ENCODE measurements around the gene TNFRSF21.

GRCh38 chr6:47254906-47255305 lies 54.8 kb downstream of the TNFRSF21 start:
- TF ChIP-seq TGIF2 (CRISPR knock-in tag; IDR thresholded peaks at IDR 0.05) (no peak), SLC30A9 (CRISPR knock-in tag; IDR thresholded peaks at IDR 0.05) (no peak), SMARCA5 (IDR thresholded peaks at IDR 0.05) (no peak), EGR1 (conservative IDR thresholded peaks at IDR 0.05) (no peak), ZNF274 (IDR thresholded peaks at IDR 0.05; ENCODE audit: borderline replicate concordance, low read depth, low read length) (no peak), YBX1 (IDR thresholded peaks at IDR 0.05) (no peak), POLR3A (IDR thresholded peaks at IDR 0.05; ENCODE audit: borderline replicate concordance, extremely low read depth, insufficient read depth, insufficient read length) (no peak), NCOA2 (IDR thresholded peaks at IDR 0.05; ENCODE audit: partially characterized antibody in 2 of 2) (no peak), ZNF263 (CRISPR knock-in tag; IDR thresholded peaks at IDR 0.05; ENCODE audit: borderline replicate concordance) (no peak), TBL1XR1 (IDR thresholded peaks at IDR 0.05; ENCODE audit: low read length in 2 of 2) (no peak), HCFC1 (IDR thresholded peaks at IDR 0.05; ENCODE audit: low read depth, low read length) (no peak), ZKSCAN8 (CRISPR knock-in tag; IDR thresholded peaks at IDR 0.05) (no peak)
- TF ChIP-seq, protein P1, sequence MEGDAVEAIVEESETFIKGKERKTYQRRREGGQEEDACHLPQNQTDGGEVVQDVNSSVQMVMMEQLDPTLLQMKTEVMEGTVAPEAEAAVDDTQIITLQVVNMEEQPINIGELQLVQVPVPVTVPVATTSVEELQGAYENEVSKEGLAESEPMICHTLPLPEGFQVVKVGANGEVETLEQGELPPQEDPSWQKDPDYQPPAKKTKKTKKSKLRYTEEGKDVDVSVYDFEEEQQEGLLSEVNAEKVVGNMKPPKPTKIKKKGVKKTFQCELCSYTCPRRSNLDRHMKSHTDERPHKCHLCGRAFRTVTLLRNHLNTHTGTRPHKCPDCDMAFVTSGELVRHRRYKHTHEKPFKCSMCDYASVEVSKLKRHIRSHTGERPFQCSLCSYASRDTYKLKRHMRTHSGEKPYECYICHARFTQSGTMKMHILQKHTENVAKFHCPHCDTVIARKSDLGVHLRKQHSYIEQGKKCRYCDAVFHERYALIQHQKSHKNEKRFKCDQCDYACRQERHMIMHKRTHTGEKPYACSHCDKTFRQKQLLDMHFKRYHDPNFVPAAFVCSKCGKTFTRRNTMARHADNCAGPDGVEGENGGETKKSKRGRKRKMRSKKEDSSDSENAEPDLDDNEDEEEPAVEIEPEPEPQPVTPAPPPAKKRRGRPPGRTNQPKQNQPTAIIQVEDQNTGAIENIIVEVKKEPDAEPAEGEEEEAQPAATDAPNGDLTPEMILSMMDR (IDR thresholded peaks at IDR 0.05 in 2 of 3, conservative IDR thresholded peaks at IDR 0.05 in 1 of 3; ENCODE audit: insufficient read depth in 2 of 3, low read depth in 1 of 3, low read length in 3 of 3): no peak
- TF ChIP-seq, protein P2, sequence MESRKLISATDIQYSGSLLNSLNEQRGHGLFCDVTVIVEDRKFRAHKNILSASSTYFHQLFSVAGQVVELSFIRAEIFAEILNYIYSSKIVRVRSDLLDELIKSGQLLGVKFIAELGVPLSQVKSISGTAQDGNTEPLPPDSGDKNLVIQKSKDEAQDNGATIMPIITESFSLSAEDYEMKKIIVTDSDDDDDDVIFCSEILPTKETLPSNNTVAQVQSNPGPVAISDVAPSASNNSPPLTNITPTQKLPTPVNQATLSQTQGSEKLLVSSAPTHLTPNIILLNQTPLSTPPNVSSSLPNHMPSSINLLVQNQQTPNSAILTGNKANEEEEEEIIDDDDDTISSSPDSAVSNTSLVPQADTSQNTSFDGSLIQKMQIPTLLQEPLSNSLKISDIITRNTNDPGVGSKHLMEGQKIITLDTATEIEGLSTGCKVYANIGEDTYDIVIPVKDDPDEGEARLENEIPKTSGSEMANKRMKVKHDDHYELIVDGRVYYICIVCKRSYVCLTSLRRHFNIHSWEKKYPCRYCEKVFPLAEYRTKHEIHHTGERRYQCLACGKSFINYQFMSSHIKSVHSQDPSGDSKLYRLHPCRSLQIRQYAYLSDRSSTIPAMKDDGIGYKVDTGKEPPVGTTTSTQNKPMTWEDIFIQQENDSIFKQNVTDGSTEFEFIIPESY (CRISPR knock-in tag; IDR thresholded peaks at IDR 0.05): no peak
